Loucy (cell line): ENCODE data around the gene THADA.

Experiments used
- H2AFZ ChIP-seq: fragments of 200-600 bp; sonication (generic); 2 replicates; pipeline ENCODE4 v1.6.0; 2016; ENCODE audit warnings: antibody characterized with exemption, mild to moderate bottlenecking, low read length, moderate library complexity
- H3F3A ChIP-seq: fragments of 200-600 bp; 2 replicates; pipeline ENCODE4 v1.6.0; 2016; ENCODE audit warnings: antibody characterized with exemption, low read depth, mild to moderate bottlenecking
- H3K27me3 ChIP-seq: fragments of 200-600 bp; sonication (generic); 2 replicates; pipeline ENCODE4 v1.6.1; 2014; ENCODE audit warnings: low read length, mild to moderate bottlenecking; ENCODE audit not compliant: insufficient read depth, poor library complexity, severe bottlenecking
- H3K36me3 ChIP-seq: fragments of 200-600 bp; sonication (generic); 2 replicates; pipeline ENCODE4 v1.6.1; 2016; ENCODE audit warnings: low read length; ENCODE audit not compliant: insufficient read depth
- H3K4me1 ChIP-seq: fragments of 200-600 bp; sonication (generic); 2 replicates; pipeline ENCODE4 v1.5.1; 2014; ENCODE audit warnings: low read length, mild to moderate bottlenecking; ENCODE audit not compliant: insufficient read depth, poor library complexity, severe bottlenecking
- H3K4me2 ChIP-seq: fragments of 200-600 bp; sonication (generic); 2 replicates; pipeline ENCODE4 v1.6.0; 2014; ENCODE audit warnings: antibody characterized with exemption, low read length, low read depth, mild to moderate bottlenecking; ENCODE audit not compliant: poor library complexity, severe bottlenecking
- H3K4me3 ChIP-seq: fragments of 200-600 bp; sonication (generic); 2 replicates; pipeline ENCODE4 v1.5.1; 2014; ENCODE audit warnings: low read length, mild to moderate bottlenecking, mixed read lengths; ENCODE audit not compliant: poor library complexity, severe bottlenecking
- H3K79me2 ChIP-seq: fragments of 200-600 bp; sonication (generic); 2 replicates; pipeline ENCODE4 v1.6.1; 2014; ENCODE audit warnings: low read length; ENCODE audit not compliant: insufficient read depth
- H3K9ac ChIP-seq: fragments of 200-600 bp; sonication (generic); 2 replicates; pipeline ENCODE4 v1.6.0; 2014; ENCODE audit warnings: mild to moderate bottlenecking, low read depth, low read length, moderate library complexity; ENCODE audit not compliant: poor library complexity, severe bottlenecking
- H3K9me2 ChIP-seq: fragments of 200-600 bp; sonication (generic); replicated peaks from 2 replicates; pipeline ENCODE4 v1.6.1; 2016; ENCODE audit warnings: low read depth, low read length, mixed read lengths
- H3K9me3 ChIP-seq: fragments of 200-600 bp; sonication (generic); 2 replicates; pipeline ENCODE4 v1.6.1; 2014; ENCODE audit warnings: mild to moderate bottlenecking, antibody characterized with exemption, low read length, low read depth; ENCODE audit not compliant: insufficient read depth
- H4K20me1 ChIP-seq: fragments of 200-600 bp; sonication (generic); 2 replicates; pipeline ENCODE4 v1.6.0; 2014; ENCODE audit warnings: antibody characterized with exemption, low read length, mild to moderate bottlenecking; ENCODE audit not compliant: insufficient read depth, poor library complexity, severe bottlenecking
- EZH2phosphoT487 ChIP-seq: fragments of 200-600 bp; IDR thresholded peaks from 2 replicates; pipeline ENCODE4 v1.6.1; 2018; ENCODE audit warnings: antibody characterized with exemption, mild to moderate bottlenecking, moderate library complexity, borderline replicate concordance
- TF ChIP-seq, protein P1 (sequence below): fragments of 200-600 bp; sonication (generic); conservative IDR thresholded peaks from 2 replicates; pipeline ENCODE4 v1.5.1; 2014; ENCODE audit warnings: mild to moderate bottlenecking, antibody characterized with exemption, low read length

The THADA gene

DNA sequence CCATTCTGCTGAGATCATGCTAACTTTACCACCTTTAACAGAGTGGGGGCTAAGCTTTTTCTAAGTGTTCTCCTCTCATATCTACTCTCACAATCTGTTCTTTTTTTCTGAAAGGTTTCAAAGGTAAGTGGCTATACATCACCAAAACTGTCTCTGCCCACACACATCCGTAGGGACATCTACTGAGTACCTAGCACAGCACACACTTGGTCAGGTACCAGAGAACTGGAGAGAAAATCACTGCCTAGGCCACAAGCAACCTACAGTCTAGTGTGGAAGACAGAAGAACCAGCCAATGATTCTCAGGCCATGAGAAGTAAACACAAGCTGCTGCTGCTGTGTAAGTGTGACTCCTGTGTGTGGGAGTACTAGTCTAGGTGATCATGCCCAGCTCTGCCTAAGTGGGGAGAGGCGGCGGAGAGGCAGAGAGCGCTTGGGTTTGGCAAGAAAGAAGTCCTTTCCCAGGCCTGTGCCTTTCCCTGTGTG, 193.3 kb downstream of the THADA start:
- TF ChIP-seq, protein P1, sequence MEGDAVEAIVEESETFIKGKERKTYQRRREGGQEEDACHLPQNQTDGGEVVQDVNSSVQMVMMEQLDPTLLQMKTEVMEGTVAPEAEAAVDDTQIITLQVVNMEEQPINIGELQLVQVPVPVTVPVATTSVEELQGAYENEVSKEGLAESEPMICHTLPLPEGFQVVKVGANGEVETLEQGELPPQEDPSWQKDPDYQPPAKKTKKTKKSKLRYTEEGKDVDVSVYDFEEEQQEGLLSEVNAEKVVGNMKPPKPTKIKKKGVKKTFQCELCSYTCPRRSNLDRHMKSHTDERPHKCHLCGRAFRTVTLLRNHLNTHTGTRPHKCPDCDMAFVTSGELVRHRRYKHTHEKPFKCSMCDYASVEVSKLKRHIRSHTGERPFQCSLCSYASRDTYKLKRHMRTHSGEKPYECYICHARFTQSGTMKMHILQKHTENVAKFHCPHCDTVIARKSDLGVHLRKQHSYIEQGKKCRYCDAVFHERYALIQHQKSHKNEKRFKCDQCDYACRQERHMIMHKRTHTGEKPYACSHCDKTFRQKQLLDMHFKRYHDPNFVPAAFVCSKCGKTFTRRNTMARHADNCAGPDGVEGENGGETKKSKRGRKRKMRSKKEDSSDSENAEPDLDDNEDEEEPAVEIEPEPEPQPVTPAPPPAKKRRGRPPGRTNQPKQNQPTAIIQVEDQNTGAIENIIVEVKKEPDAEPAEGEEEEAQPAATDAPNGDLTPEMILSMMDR: no peak
- no peak for TF ChIP-seq EZH2phosphoT487
- peaks cover 11% of the 10 kb centered on the region for H3K4me1 ChIP-seq
- H3K9ac ChIP-seq: no peak overlapping the region

DNA sequence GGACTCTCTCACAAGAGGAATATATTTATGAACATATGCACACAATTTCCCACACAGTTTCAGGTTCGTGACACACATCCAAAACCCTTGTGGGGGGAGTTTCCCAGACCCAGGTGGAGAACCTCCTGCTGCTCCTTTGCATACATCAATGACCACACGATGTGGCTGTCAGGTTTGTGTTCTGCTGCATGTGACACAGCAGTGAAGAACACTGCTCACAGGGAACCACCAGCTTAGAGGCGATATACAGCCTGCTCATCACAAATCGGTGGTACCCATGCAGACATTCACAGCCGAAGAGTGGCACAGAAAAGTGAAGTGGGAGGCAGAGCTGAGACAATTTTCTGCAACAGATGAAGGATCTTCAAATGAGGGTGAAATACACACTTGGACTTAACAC, 193.8 kb downstream of the THADA start:
- H3K9me3 ChIP-seq: no peaks in the 10 kb centered on the region
- H3K9me2 ChIP-seq: no peaks in the 10 kb centered on the region
- H4K20me1 ChIP-seq: no peaks in the 10 kb centered on the region
- H3F3A ChIP-seq: no peaks in the 10 kb centered on the region
- TF ChIP-seq EZH2phosphoT487: no peak
- TF ChIP-seq, protein P1: no peak
- H3K9ac ChIP-seq: no peak overlapping the region
- peaks cover 8% of the 10 kb centered on the region; the same call in 1 of the 2 replicates for H3K36me3 ChIP-seq
- no peaks in the 10 kb centered on the region for H3K79me2 ChIP-seq
- no peak overlapping the region for H3K4me3 ChIP-seq
- no peaks in the 10 kb centered on the region for H3K27me3 ChIP-seq
- H3K4me2 ChIP-seq: no peak overlapping the region
- H2AFZ ChIP-seq: no peak overlapping the region
- H3K4me1 ChIP-seq: peaks cover 11% of the 10 kb centered on the region

More for the DNA sequence above, 193.3 kb downstream of the THADA start:
- Histone ChIP-seq H3K36me3 (peaks cover 3% of the 10 kb centered on the region; the same call in 1 of the 2 replicates), H3K27me3 (no peaks in the 10 kb centered on the region), H4K20me1 (no peaks in the 10 kb centered on the region), H3K4me3 (no peak overlapping the region), H3F3A (no peaks in the 10 kb centered on the region), H3K4me2 (no peak overlapping the region), H3K9me2 (no peaks in the 10 kb centered on the region), H3K9me3 (no peaks in the 10 kb centered on the region), H3K79me2 (no peaks in the 10 kb centered on the region), H2AFZ (no peak overlapping the region)

DNA sequence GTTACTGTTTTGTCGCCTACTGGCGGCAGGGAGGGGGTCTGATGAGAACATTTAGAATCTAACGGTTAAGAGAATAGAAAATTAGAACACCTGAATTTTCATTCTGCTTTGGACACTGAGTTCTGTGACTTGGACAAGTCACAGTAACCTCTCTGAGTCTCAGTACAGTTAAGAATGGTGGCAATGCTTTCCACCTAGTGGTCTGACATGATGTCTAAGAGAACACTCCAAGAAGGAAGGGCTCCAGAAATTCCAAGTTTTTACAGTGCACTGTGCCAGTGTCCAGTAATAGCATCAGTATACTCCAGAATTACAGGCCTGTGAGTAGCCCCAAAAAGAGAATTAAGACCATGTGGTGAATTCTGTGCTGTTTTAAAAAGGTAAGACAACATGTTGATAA, 195.3 kb downstream of the THADA start:
- H3K79me2 ChIP-seq: no peaks in the 10 kb centered on the region
- no peaks in the 10 kb centered on the region for H3K9me3 ChIP-seq
- no peak overlapping the region for H3K9ac ChIP-seq
- peaks cover 13% of the 10 kb centered on the region; the same call in 1 of the 2 replicates for H3K36me3 ChIP-seq
- H3K4me1 ChIP-seq: peaks cover 5% of the 10 kb centered on the region
- H3K4me3 ChIP-seq: no peak overlapping the region
- no peaks in the 10 kb centered on the region for H4K20me1 ChIP-seq
- no peaks in the 10 kb centered on the region for H3F3A ChIP-seq
- H3K9me2 ChIP-seq: no peaks in the 10 kb centered on the region
- H3K4me2 ChIP-seq: no peak overlapping the region
- H2AFZ ChIP-seq: no peak overlapping the region
- no peaks in the 10 kb centered on the region for H3K27me3 ChIP-seq
- TF ChIP-seq, protein P1: no peak
- no peak for TF ChIP-seq EZH2phosphoT487
